ENCODE results near the gene MRPS18A. TPM values are rescaled to one million over a fixed set of nuclear protein-coding genes. Genes with fewer than 3 reads are reported as not detected.

MRPS18A gene
- total and polyA plus RNA-seq, 2 of the 13 experiments (the other 11 are each of a cell fraction or from before 2014, with no cell fraction given), result 87.8 to 89.1 TPM

GRCh38 chr6:43627008-43627825 is 60.4 kb downstream of the MRPS18A start (continued):
- TF ChIP-seq ZNF710 (CRISPR knock-in tag; IDR thresholded peaks at IDR 0.05; ENCODE audit: borderline replicate concordance) (peak; percentile 44; the same call in 1 of the 2 replicates), NR2F1 (CRISPR knock-in tag; IDR thresholded peaks at IDR 0.05) (no peak; a peak in 2 of 4 replicates)

- ChIA-PET POLR2A (interaction anchor here (0.5 to 2.7 kb wide), 5 partner anchors 8 to 302 kb away, joined by 3 to 32 read pairs (median 10); partner anchors contain the start of gene MAD2L1BP), CTCF (ENCODE audit: low intra/inter-chr PET ratio, low total read pairs) (no interaction called here)
- H3K4me3 ChIP-seq (replicated peaks in 1 of 3; ENCODE audit: insufficient read depth in 1 of 3, low read depth in 2 of 3, low read length in 3 of 3), result no peak overlapping the region
- peaks cover 44 to 57% of the 10 kb centered on the region in 2 experiments for H3K36me3 ChIP-seq (replicated peaks in 1 of 2; ENCODE audit: control insufficient read depth in 1 of 2, insufficient read depth in 2 of 2, low read length in 2 of 2)
- H2AFZ ChIP-seq (ENCODE audit: low read length), result no peak overlapping the region
- 96% methylated on average over 16 of the region's 16 CpGs for WGBS (ENCODE audit: low lambda C conversion rate)
- H3K79me2 ChIP-seq (ENCODE audit: insufficient read depth, low read length), result peaks cover 17% of the 10 kb centered on the region
- H4K20me1 ChIP-seq (ENCODE audit: insufficient read depth, low read length), result no peaks in the 10 kb centered on the region
- in situ Hi-C loops (cut with HindIII; ENCODE audit: extremely low pct_ligation_motif_present, low pct_unique_long_range_greater_than_20kb) (no loop called here), intact Hi-C loops (cut with micrococcal nuclease; ENCODE audit: unreplicated experiment) (loop anchor here (5.0 kb wide), 1 partner anchor 453 kb away; the partner anchor contains the start of gene SRF)
- no peak overlapping the region for H3K9ac ChIP-seq (ENCODE audit: insufficient read depth, low read depth, low read length)
- DNase-seq (ENCODE audit: low spot score) (no peak), ATAC-seq (no peak), FAIRE-seq (no peak)
- no TSS peak for BruUV-seq (replicated peaks)
- no peaks in the 10 kb centered on the region; a peak in 1 of 5 replicates for H3K27me3 ChIP-seq (ENCODE audit: control insufficient read depth in 1 of 2, insufficient read depth in 2 of 2, low read length in 2 of 2)
- no peaks in the 10 kb centered on the region for H3K9me3 ChIP-seq (ENCODE audit: low read length)
- no peak overlapping the region for H3K4me2 ChIP-seq (ENCODE audit: low read depth, low read length)
- peaks cover 29% of the 10 kb centered on the region for H3K4me1 ChIP-seq (ENCODE audit: insufficient read depth, low read length)
- TF ChIP-seq TRAFD1 (CRISPR knock-in tag; IDR thresholded peaks at IDR 0.05; ENCODE audit: borderline replicate concordance), result no peak
- no peak for TF ChIP-seq ZNF788 (CRISPR knock-in tag; IDR thresholded peaks at IDR 0.05; ENCODE audit: borderline replicate concordance)
- TF ChIP-seq POLR2G (IDR thresholded peaks at IDR 0.05; ENCODE audit: low read depth, low read length), result peak; percentile 28; the same call in 1 of the 2 replicates
- TF ChIP-seq RFX3 (CRISPR knock-in tag; IDR thresholded peaks at IDR 0.05), result no peak
- TF ChIP-seq HCFC1 (IDR thresholded peaks at IDR 0.05; ENCODE audit: low read depth, low read length), result no peak
- H3K27ac ChIP-seq (ENCODE audit: extremely low read length, insufficient read depth, low read length), result no peak overlapping the region
Measured at GRCh38 chr6:43625393-43625992, 62.1 kb downstream of the MRPS18A start.

Data from HepG2 (cell line).